CD4-positive, alpha-beta memory T cell (primary cell): ENCODE results near the gene TMEM235. TPM values are rescaled to one million over a fixed set of nuclear protein-coding genes. Genes with fewer than 3 reads are reported as not detected.

Source experiments
- CTCF ChIA-PET: fragments of 350-600 bp; sonication (Branson Sonifier 250); formaldehyde crosslinking; loops from one replicate; lab custom pipeline; 2021; ENCODE audit warnings: inconsistent platforms; ENCODE audit not compliant: partially characterized antibody; lab: Charles Lee
- POLR2A ChIA-PET: fragments of 350-600 bp; sonication (Branson Sonifier 250); formaldehyde crosslinking; loops from one replicate; lab custom pipeline; 2021; ENCODE audit not compliant: partially characterized antibody; lab: Charles Lee
- DNase-seq, 5 donors: peaks; one replicate each; pipeline versions ENCODE4 v3.0.0 to v3.0.0-alpha.2; 2020 to 2022; ENCODE audit warnings: mixed read lengths in 1 of 5
- H3K27ac ChIP-seq: one replicate; pipeline ENCODE4 v1.7.0; 2013; ENCODE audit warnings: low read depth, low read length
- H3K27me3 ChIP-seq: 2 replicates; pipeline ENCODE4 v1.7.0; 2013; ENCODE audit warnings: mild to moderate bottlenecking, low read length, moderate library complexity; ENCODE audit not compliant: insufficient read depth
- H3K36me3 ChIP-seq: 2 replicates; pipeline ENCODE4 v1.7.0; 2013; ENCODE audit warnings: mild to moderate bottlenecking, low read length, moderate library complexity; ENCODE audit not compliant: insufficient read depth
- H3K4me1 ChIP-seq: 2 replicates; pipeline ENCODE4 v1.7.0; 2013; ENCODE audit warnings: mild to moderate bottlenecking, low read length, moderate library complexity; ENCODE audit not compliant: insufficient read depth
- H3K4me3 ChIP-seq, 2 donors: one replicate each; pipeline ENCODE4 v1.7.0; 2013; ENCODE audit warnings: low read length in 2 of 2, mild to moderate bottlenecking in 1 of 2
- H3K9me3 ChIP-seq, 2 donors: one replicate each; pipeline ENCODE4 v1.7.0; 2013; ENCODE audit warnings: low read length in 2 of 2, control low read depth in 1 of 2; ENCODE audit not compliant: control insufficient read depth in 1 of 2
- H3K27ac Mint-ChIP-seq, 7 donors: one replicate each; pipeline ENCODE4 v1.8.0; 2020 to 2021; ENCODE audit warnings: mixed read lengths in 7 of 7, mild to moderate bottlenecking in 6 of 7, inconsistent platforms in 3 of 7, moderate library complexity in 3 of 7
- H3K27me3 Mint-ChIP-seq, 2 donors: one replicate each; pipeline ENCODE4 v1.8.0; 2020 to 2021; ENCODE audit warnings: mixed read lengths in 2 of 2
- H3K36me3 Mint-ChIP-seq, 2 donors: one replicate each; pipeline ENCODE4 v1.8.0; 2020 to 2021; ENCODE audit warnings: mixed read lengths in 2 of 2, inconsistent platforms in 1 of 2, mild to moderate bottlenecking in 1 of 2
- H3K4me1 Mint-ChIP-seq, 4 donors: one replicate each; pipeline ENCODE4 v1.8.0; 2020 to 2021; ENCODE audit warnings: mixed read lengths in 4 of 4, mild to moderate bottlenecking in 1 of 4
- H3K4me3 Mint-ChIP-seq, 8 donors: one replicate each; pipeline ENCODE4 v1.8.0; 2020 to 2021; ENCODE audit warnings: mixed read lengths in 8 of 8, mild to moderate bottlenecking in 7 of 8, moderate library complexity in 6 of 8, inconsistent platforms in 3 of 8
- H3K9me3 Mint-ChIP-seq, 8 donors: one replicate each; pipeline ENCODE4 v1.8.0; 2020 to 2021; ENCODE audit warnings: mixed read lengths in 8 of 8, mild to moderate bottlenecking in 5 of 8, inconsistent platforms in 3 of 8, moderate library complexity in 1 of 8
- intact Hi-C: fragments of 100-400 bp; cut with micrococcal nuclease; formaldehyde crosslinking; loops from one replicate; pipeline ENCODE4 v1.15.1; 2023
- polyA plus RNA-seq, 2 donors: library from polyadenylated mRNA; unstranded; fragments of 300-500 nt; fragmentation: Illumina TruSeq; gene quantifications; one replicate each; pipeline ENCODE4 v1.2.3, GENCODE V29; 2021
- total RNA-seq, 2 experiments: library from RNA; stranded (reverse); gene quantifications; one replicate each; pipeline ENCODE4 v1.2.3, GENCODE V29; 2021

TMEM235 gene
- total and polyA plus RNA-seq, 4 experiments from 2014 or later: not detected

GRCh38 chr17:78279360-78279990 lies 48.0 kb downstream of the TMEM235 start:
- DNase-seq: no peak
- Mint-ChIP-seq H3K27ac (no peak overlapping the region), H3K9me3 (no peaks in the 10 kb centered on the region), H3K4me3 (no peak overlapping the region), H3K4me1 (peaks cover 7 to 13% (median 8%) of the 10 kb centered on the region in 4 donors), H3K36me3 (no peaks in the 10 kb centered on the region), H3K27me3 (peaks cover 0 to 3% of the 10 kb centered on the region in 2 donors)
- Histone ChIP-seq H3K4me1 (peaks cover 9% of the 10 kb centered on the region), H3K4me3 (no peak overlapping the region), H3K36me3 (no peaks in the 10 kb centered on the region), H3K9me3 (no peaks in the 10 kb centered on the region), H3K27ac (no peak overlapping the region), H3K27me3 (no peaks in the 10 kb centered on the region)
- POLR2A ChIA-PET: no interaction called here
- CTCF ChIA-PET: no interaction called here
- intact Hi-C loops: no loop called here

DNA sequence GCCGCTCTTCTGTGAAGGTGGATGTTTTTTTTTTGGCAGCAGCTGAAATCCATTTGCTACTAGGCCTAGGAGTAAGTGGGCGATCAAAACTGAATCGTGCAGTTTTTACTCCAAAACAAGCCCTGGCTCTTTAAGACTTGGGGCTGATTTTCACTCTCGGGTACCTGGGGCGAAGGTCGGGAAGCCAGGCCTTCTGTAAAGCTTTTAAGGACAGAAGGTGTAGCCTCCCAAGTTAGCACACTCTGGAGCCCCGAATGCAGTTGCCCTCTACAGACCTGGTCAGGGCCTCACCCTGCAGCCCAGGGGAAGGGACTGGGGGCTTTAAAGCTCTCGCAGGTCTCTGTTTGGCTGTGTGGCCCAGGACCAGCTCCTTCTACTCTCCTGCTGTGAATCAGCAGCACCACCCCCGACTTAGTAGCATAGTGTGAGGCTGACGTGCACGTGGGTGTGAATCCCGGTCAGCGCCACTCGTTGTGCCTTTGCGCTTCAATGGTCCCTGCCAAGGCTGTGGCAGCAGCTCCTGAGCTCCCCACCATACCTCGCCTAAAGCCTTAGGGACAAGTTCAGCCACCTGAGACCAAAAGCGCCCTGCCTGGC lies 49.9 kb downstream of the TMEM235 start:
- CTCF ChIA-PET: interaction anchor here (1.4 to 1.7 kb wide), 2 partner anchors 31 to 140 kb away, joined by 4 read pairs; no protein-coding TSS in a partner anchor

DNA sequence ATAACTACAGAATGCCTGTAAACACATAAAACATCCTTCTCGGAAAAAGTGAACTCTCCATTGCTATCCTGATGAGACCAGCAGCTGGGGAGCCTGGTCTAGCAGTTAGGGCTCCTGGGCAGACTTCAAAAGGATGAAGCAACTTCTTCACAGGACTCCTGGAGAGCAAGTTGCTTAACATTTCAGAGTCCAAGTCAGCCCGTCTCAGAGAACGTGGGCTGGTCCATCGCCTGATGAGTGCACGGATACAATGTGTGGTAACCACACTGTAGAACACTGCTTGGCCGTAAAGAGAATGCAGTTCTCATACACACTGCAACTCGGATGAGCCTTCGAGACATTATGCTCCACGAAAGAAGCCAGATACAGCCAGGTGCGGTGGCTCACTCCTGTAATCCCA lies 52.7 kb downstream of the TMEM235 start:
- no peak for DNase-seq
- no peaks in the 10 kb centered on the region for H3K27me3 Mint-ChIP-seq
- no peaks in the 10 kb centered on the region for H3K9me3 Mint-ChIP-seq
- CTCF ChIA-PET: interaction anchor here (1.5 to 7.5 kb wide), 2 partner anchors 22 to 136 kb away, joined by 3 to 75 read pairs; no protein-coding TSS in a partner anchor
- H3K4me3 Mint-ChIP-seq: no peak overlapping the region
- no peaks in the 10 kb centered on the region for H3K27me3 ChIP-seq
- H3K4me1 ChIP-seq: no peaks in the 10 kb centered on the region
- H3K36me3 Mint-ChIP-seq: no peaks in the 10 kb centered on the region
- intact Hi-C loops: no loop called here
- H3K36me3 ChIP-seq: no peaks in the 10 kb centered on the region
- H3K27ac Mint-ChIP-seq: no peak overlapping the region
- H3K27ac ChIP-seq: no peak overlapping the region
- no peaks in the 10 kb centered on the region for H3K9me3 ChIP-seq
- no peak overlapping the region for H3K4me3 ChIP-seq
- H3K4me1 Mint-ChIP-seq: peaks cover 0 to 2% (median under 1%) of the 10 kb centered on the region in 4 donors
- POLR2A ChIA-PET: no interaction called here

More for the DNA sequence above, 49.9 kb downstream of the TMEM235 start:
- POLR2A ChIA-PET: interaction anchor here (1.4 kb wide), 1 partner anchor 23 kb away, joined by 4 read pairs; no protein-coding TSS in a partner anchor
- H3K9me3 ChIP-seq: no peaks in the 10 kb centered on the region
- peaks cover 3% of the 10 kb centered on the region for H3K4me1 ChIP-seq
- peak overlapping the region in 1 of 8 donors; percentile 43 for H3K4me3 Mint-ChIP-seq
- no peak for DNase-seq
- no peak overlapping the region for H3K27ac ChIP-seq
- H3K27ac Mint-ChIP-seq: no peak overlapping the region
- peaks cover 2 to 3% (median 3%) of the 10 kb centered on the region in 4 donors for H3K4me1 Mint-ChIP-seq
- H3K36me3 Mint-ChIP-seq: no peaks in the 10 kb centered on the region
- no peaks in the 10 kb centered on the region for H3K9me3 Mint-ChIP-seq
- H3K36me3 ChIP-seq: no peaks in the 10 kb centered on the region
- H3K27me3 ChIP-seq: no peaks in the 10 kb centered on the region
- H3K27me3 Mint-ChIP-seq: no peaks in the 10 kb centered on the region
- H3K4me3 ChIP-seq: no peak overlapping the region
- intact Hi-C loops: no loop called here

- H3K4me1 Mint-ChIP-seq: peaks cover 0 to 7% (median 1%) of the 10 kb centered on the region in 4 donors
- Histone ChIP-seq H3K4me1 (peaks cover 8% of the 10 kb centered on the region), H3K36me3 (no peaks in the 10 kb centered on the region), H3K27me3 (no peaks in the 10 kb centered on the region), H3K9me3 (no peaks in the 10 kb centered on the region), H3K27ac (no peak overlapping the region), H3K4me3 (no peak overlapping the region)
- H3K27ac Mint-ChIP-seq: peak overlapping the region in 1 of 7 donors; percentile 32
- H3K9me3 Mint-ChIP-seq: no peaks in the 10 kb centered on the region
- CTCF ChIA-PET: interaction anchor here (0.7 to 7.5 kb wide), 14 partner anchors 10 to 378 kb away, joined by 3 to 75 read pairs (median 5); partner anchors contain the start of gene SOCS3
- H3K27me3 Mint-ChIP-seq: no peaks in the 10 kb centered on the region
- H3K36me3 Mint-ChIP-seq: no peaks in the 10 kb centered on the region
- intact Hi-C loops: loop anchor here (1.0 to 5.0 kb wide), 4 partner anchors 38 to 133 kb away; partner anchors contain the start of gene SOCS3
- DNase-seq: no peak
- H3K4me3 Mint-ChIP-seq: no peak overlapping the region
- POLR2A ChIA-PET: interaction anchor here (1.0 to 1.1 kb wide), 2 partner anchors 38 to 71 kb away, joined by 4 to 6 read pairs; partner anchors contain the start of gene SOCS3
Measured at GRCh38 chr17:78289004-78289403, 57.6 kb downstream of the TMEM235 start.

- no peaks in the 10 kb centered on the region for H3K36me3 Mint-ChIP-seq
- H3K4me3 Mint-ChIP-seq: no peak overlapping the region
- Histone ChIP-seq H3K4me3 (no peak overlapping the region), H3K36me3 (no peaks in the 10 kb centered on the region), H3K27me3 (no peaks in the 10 kb centered on the region), H3K4me1 (peaks cover 8% of the 10 kb centered on the region), H3K27ac (no peak overlapping the region), H3K9me3 (no peaks in the 10 kb centered on the region)
- H3K4me1 Mint-ChIP-seq: peaks cover 0 to 7% (median 1%) of the 10 kb centered on the region in 4 donors
- peak; percentile 72 to 78 (median 74) for DNase-seq
- H3K27ac Mint-ChIP-seq: no peak overlapping the region
- H3K27me3 Mint-ChIP-seq: no peaks in the 10 kb centered on the region
- H3K9me3 Mint-ChIP-seq: no peaks in the 10 kb centered on the region
- CTCF ChIA-PET: interaction anchor here (0.8 to 7.5 kb wide), 14 partner anchors 9 to 135 kb away, joined by 3 to 75 read pairs (median 6); partner anchors contain the start of gene SOCS3
- intact Hi-C loops: loop anchor here (1.0 to 5.0 kb wide), 5 partner anchors 39 to 132 kb away; partner anchors contain the start of gene SOCS3
- POLR2A ChIA-PET: no interaction called here
Measured at GRCh38 chr17:78289802-78290363, 58.5 kb downstream of the TMEM235 start.

Other genes with a start within 250 kb of the TMEM235 start
- 100 to 1,000 TPM; 697 to 702 TPM for gene TMC6, start 102.9 kb upstream of the TMEM235 start, total RNA-seq
- 100 to 1,000 TPM; 258 to 300 TPM for gene TMC6, start 102.9 kb upstream of the TMEM235 start, polyA plus RNA-seq
- 100 to 1,000 TPM; 424 to 430 TPM for gene TMC8, start 100.9 kb upstream of the TMEM235 start, total RNA-seq
- gene TMC8, start 100.9 kb upstream of the TMEM235 start, polyA plus RNA-seq: 100 to 1,000 TPM in 1 of 2 donors, 10 to 100 TPM in 1; 77.7 to 172 TPM
- gene C17orf99, start 85.2 kb upstream of the TMEM235 start, total RNA-seq: not detected
- not detected for gene C17orf99, start 85.2 kb upstream of the TMEM235 start, polyA plus RNA-seq
- 10 to 100 TPM; 60.3 to 61.6 TPM for gene SYNGR2, start 63.0 kb upstream of the TMEM235 start, total RNA-seq
- gene SYNGR2, start 63.0 kb upstream of the TMEM235 start, polyA plus RNA-seq: 100 to 1,000 TPM; 144 to 234 TPM
- gene TK1, start 44.6 kb upstream of the TMEM235 start, total RNA-seq: under 1 TPM in 1 of 2 experiments, not detected in 1; 0.55 TPM
- 1 to 10 TPM in 1 of 2 donors, under 1 TPM in 1; 0.88 to 1.4 TPM for gene TK1, start 44.6 kb upstream of the TMEM235 start, polyA plus RNA-seq
- 1 to 10 TPM; 3.6 to 3.8 TPM for gene AFMID, start 44.3 kb upstream of the TMEM235 start, total RNA-seq
- 1 to 10 TPM in 1 of 2 donors, not detected in 1; 2.2 TPM for gene AFMID, start 44.3 kb upstream of the TMEM235 start, polyA plus RNA-seq
- gene BIRC5, start 17.4 kb upstream of the TMEM235 start, total RNA-seq: under 1 TPM in 1 of 2 experiments, not detected in 1; 0.32 TPM
- gene BIRC5, start 17.4 kb upstream of the TMEM235 start, polyA plus RNA-seq: under 1 TPM in 1 of 2 donors, not detected in 1; 0.18 TPM
- gene SOCS3, start 128.4 kb downstream of the TMEM235 start, total RNA-seq: 1 to 10 TPM; 7.5 to 8.4 TPM
- gene SOCS3, start 128.4 kb downstream of the TMEM235 start, polyA plus RNA-seq: 100 to 1,000 TPM in 1 of 2 donors, 10 to 100 TPM in 1; 60.8 to 220 TPM
- gene PGS1, start 147.0 kb downstream of the TMEM235 start, total RNA-seq: 10 to 100 TPM; 84.4 to 84.8 TPM
- gene PGS1, start 147.0 kb downstream of the TMEM235 start, polyA plus RNA-seq: 10 to 100 TPM; 33.9 to 36.6 TPM